Fibroblast of skin of right quadriceps (primary cell): Measurements from ENCODE around the gene ROBO1.
A peak's percentile ranks its signal among the peaks of the same experiment; 100 is the strongest.
"Not testable (repeated sequence)": the region's sequence is repeated elsewhere in the genome, so short reads cannot be mapped to it uniquely, and the experiment has no call there.

ENCODE experiments used
- DNase-seq: peaks from one replicate; pipeline ENCODE4 v3.0.0-alpha.2; 2013

ROBO1 gene

DNA sequence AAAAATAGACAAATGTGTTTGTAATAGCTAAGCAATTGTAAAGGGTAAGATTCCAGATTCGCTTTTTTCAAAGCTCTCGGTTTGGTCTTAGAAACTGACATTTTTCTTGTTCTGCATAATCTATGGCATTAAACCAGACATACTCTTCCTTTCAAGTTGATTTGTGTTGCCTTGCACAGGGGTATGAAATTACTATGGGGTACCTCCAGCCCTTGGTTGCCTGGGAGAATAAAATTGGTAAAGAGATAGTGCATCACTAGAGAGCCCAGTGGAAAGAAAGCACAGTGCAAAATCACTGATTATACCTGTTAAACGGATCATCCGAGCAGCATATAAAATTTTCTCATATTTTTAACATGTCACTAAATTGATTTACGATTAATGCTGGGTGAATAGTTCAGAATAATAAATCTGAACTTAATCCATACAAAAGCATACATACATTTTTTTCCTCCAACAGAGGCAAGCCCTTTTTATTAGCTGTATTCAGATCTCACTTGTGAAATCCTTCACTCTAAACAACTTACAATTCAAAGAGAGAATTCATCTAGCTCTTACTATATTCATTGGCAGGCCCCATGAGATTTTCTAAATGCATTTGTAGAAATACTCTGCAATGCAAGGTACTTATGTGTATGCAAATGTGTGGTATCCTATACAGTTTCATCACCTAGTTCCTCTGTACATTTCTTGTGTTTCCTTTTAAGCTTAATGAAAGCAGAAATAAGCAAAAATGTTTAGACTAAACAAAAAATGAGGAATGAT, 224.4 kb downstream of the ROBO1 start:
- no peak for DNase-seq

DNA sequence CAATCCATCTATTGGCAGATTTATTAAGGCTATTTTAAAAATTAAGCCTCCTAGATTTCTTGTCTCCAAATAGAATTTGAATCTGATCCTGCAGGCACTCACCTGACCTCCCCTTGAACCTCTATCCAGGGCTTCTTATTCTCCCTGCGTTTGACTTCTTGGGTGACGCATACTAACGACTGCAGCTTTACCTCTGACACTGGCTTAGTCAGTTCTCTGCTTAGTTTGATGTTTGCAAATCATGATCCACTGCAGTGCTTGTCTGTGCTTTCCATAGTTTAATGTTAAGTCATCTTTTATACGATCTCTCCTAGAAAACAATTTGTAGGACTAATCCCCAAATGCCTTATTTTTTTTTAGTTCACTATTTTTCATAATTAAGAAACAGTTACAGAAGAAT, 233.1 kb downstream of the ROBO1 start:
- DNase-seq: peak; percentile 35

DNA sequence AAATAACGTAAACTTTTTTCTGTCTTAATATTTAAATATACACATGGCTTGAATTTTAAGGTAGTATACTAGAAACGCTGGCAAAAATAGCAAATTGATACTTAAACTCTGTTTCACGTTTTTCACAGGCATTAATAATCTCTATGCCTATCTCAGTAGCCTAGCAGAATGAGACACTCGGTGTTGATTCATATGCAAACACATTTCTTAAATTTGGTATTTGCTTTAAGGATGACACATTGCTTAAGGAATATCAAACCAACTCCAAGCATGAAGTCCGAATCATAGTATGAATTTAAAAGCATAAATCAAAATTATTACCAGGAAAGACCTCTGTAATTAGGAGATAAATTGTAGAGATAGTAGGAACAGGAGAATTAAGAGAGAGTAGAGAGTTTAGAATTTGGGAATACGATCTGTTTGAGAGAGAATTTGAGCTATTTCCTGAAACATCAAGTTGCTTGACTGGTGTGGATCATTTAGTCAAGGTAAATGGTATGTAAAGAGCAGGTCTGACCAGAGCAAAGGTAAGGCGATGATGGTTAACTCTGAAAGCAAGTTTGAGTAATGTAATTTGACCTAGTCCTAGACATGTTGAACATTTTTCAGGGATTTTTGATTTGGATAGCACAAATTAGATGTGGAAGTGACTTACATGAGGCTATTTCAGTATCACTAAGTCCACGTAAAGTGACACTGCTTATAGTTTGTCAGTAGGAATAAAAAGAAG, 236.1 kb downstream of the ROBO1 start:
- no peak for DNase-seq

DNA sequence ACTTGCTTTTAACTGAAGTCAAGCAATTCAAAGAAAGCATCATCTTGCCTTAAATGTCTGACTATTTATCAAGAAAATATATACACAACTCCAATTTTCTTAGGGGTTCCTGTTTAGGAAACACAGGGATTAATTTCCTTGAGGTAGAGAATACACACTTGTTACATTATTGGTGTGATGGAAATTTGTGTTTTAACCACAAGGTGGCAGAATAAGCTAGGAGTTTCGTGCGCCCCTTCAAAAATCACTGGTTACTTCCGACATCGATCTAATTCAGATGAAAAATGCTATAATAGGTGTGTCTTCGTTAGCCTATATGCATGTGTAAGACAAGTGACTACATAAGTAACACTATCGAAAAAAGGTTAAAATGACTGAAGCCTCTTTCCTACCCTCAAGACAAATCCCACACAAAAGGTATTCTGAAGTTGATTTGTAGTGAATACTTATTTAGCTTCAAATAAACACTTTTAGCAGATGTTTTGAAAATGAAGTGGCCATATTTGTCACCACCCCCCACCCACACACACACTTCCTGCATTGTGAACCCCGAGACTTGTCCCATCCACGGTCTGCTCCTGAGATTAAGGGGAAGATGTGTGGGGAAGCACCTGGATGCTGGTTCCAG, 246.5 kb downstream of the ROBO1 start:
- peak; percentile 47 for DNase-seq

DNA sequence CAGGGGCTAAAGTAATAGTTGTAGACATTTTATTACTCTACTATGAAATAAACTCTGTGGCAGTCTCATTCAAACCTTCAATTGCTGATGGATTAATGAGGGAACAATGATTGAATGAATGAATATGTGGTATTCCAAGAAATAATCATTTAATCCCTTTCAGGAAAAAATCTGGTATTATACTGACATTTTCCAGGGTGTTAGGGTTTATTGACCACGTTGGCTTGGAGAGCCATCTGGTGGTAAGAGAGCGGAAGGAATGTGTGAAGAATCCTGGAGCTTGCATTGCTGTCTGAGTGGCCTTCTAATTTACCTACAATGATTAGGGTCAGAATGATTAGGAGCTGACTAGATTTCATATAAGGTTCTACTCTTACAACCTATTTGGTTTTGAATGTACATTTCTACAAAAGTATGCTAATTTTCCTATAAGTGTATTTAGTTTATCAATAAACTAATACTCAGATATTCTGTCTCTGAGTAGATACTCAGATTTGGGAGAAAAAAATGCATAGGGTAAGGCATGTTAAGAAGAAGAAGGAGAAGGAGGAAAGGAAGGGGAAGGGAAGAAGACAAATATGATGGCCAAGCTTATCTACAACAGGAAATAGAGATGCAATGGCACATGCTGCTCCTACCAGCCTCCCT, 249.9 kb downstream of the ROBO1 start:
- peak; percentile 27 for DNase-seq

DNA sequence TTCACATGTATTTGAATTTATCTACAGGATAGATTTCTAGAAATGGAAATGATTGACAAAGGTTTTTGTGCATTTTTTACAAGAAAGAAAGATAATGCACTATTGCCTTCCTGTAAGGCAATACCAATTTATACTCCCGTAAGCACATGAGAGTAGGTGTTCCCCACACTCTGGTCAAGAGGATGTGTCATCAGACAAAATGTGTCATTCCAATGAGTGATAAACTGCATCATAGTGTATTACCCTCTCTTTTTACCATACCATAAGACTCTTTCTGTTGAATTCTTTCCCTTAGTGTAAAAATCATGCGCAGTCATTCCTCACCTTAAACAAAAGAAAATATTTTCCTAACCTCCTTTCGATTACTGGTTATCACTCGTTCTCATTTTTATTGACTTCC, 251.0 kb downstream of the ROBO1 start:
- DNase-seq: no peak

DNA sequence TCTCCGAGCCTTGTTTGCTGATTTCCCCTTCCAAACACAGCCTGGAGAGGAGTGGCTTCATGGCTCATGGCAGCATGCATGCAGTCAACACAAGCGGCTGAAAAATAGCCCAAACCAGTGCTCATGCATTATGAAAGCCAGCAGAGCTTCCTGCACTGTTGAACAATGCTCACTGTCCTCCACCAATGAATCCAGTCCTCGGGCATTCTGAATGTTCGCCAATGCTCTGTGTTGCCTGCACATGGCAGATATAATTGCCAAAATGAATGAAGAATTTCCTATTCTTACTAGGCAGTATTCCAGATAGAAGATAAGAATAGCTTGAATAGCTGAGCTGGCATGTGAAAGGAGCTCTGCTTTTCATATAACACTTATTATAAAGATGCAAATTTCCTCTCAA, 252.7 kb downstream of the ROBO1 start:
- peak; percentile 7 for DNase-seq

DNA sequence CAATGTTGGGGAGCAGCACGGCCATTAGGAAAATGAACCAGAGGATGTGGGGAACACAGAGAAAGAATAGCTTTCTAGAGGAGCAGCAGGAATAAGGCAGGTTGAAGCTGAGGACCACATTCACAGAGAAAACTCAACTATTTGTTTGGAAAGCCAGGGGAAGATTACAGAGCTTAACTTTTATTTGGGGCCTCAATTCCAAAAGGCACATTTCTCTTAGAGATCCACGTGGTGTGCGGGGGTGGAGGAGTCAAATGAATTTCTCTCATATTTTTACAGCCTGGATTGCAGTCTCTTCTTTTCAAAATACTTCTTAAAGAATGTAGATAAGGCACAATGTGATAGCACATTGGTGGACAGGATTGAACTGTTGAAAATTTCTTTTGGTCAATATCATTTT, 253.7 kb downstream of the ROBO1 start:
- no peak for DNase-seq

DNA sequence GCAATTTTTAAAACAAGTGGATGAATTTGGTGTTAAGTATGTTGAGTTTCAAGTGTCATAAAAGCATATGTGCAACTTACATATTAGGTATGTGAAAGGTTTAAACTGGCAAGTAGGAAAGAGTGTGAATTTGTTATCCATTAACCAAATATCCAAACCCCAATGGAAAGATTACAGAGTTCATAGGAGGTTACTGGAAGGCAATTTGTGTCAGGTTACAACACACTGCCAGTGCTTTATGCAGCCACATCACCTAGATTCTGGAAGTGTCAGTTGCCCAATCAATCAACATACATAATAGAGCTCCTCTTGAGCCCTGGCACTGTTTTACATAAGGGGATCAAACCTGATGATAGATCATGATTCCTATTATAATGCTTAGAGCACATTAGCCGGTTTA, 261.0 kb downstream of the ROBO1 start:
- DNase-seq: no peak

DNA sequence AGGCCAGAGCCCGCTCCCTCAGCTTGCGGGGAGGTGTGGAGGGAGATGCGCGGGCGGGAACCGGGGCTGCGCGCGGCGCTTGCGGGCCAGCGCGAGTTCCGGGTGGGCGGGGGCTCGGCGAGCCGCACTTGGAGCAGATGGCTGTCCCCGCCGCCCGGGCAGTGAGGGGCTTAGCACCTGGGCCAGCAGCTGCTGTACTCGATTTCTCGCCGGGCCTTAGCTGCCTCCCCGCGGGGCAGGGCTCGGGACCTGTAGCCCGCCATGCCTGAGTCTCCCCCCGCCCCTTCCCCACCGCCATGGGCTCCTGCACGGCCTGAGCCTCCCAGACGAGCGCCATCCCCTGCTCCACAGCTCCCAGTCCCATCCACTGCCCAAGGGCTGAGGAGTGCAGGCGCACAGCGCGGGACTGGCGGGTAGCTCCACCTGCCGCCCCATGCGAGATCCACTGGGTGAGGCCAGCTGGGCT, 265.5 kb downstream of the ROBO1 start:
- not testable (repeated sequence) for DNase-seq

DNA sequence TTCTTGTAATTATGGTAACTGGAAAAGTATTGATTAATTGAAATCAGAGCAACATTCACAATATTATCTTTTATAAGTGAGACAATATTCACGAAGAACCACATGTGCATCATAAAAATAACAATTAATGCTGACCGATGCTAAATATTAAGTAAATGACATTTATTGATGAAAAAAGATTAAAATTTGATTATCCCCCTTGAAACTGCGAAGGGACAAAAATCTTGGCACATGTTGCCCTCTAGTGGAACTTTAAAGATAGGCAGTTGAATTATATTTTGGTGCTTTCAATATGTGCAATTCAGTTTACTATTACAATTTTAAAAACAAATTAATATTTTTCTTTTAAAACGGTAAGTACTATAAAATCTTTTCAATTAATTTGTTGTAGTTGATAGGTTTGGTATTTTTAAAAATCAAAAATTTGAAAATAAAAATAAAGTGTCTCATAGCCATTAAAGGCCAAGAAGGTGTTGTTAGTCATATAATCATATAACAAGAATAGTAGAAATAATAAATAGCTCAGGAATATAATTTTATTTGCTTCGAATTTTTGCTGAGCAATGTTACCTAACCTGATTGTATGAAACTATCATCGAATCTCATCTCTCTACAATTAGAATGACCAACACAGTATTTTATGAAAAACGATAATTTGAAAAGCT, 270.2 kb downstream of the ROBO1 start:
- DNase-seq: no peak

DNA sequence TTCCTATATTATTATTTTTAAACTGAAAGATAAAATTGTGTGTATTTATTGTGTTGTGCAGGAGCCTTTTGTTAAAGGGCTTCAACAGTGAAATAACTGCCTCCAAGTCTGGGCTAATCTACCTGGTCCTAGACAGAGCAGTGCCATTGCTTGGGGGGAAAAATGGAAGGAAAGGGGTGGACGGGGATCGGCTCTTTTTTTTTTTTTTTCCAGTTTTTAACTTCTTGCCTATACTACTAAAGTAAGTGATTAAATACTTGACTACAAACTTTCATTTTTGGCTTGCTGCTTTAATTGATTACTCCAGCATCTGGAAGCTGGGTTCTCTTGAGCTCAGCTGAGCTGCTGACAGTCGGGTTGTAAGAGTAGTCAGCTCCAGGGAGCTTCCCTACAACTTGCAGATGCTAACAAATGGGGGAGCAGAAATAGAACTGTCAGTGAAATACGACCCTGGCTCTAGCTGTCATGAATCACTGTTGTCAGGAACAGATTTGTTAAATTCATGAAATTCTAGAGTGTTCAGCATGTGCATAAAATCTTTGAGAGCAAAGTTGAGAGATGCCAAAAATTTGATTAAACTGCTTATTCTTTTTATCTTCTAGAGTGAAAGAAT, 276.7 kb downstream of the ROBO1 start:
- peak; percentile 68 for DNase-seq

DNA sequence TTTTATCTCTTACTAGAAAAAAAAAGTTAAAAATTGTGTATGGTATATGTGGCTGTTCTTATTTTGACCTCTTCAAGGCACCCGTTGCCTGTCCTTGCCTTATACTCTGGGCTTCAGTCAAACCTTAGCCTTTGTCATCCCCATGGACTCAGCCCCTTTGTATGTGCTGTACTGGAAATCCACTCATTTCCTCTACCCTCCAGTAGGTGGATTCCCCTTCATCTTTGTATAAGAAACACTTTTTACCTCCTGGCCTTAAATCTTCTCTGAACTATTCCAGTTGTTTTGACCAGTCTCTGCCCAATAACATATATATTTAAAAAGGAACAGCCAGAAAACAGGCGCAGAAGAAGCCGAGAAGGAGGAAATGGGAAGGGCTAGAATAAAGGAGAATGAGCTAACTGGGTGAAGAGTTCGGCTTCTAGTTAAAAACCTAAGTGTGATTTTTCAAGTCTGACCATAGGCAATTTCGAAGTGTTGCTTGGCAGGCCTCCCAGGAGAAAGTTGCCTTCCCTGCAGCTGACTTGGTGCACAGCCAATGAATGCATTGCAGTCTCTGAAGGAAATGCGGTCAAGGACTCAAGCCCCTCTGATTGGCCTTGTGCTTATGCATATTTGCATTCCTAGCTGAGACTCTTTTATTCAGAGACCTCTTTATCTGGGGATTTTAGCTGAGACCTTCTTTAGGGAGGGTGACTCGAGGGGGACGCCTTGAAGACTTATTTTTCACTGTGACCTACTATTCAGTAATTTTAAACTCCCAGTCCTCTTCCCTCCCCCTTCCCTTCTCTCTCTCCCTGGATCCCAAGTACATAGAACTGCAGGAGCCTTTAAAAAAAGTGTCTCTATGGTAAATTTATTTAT, 277.4 kb downstream of the ROBO1 start:
- DNase-seq: peak; percentile 83

DNA sequence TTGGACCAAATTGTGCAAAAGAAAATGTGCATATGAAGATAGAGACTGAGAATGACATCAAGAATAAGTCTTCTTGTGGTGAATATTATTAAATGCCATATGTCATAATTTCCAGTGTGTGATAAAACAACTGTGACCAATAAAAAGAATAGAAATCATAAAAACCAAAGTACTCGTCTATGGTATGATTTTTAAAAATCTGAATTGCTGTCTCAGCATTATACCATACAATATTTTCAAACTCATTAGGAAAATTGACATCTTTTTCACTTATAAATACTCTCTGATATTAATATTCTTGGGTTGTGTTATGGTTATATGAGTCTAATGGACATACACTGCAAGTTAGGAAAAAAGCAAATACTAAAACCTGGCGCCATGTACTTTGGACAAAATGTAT, 279.4 kb downstream of the ROBO1 start:
- DNase-seq: no peak

DNA sequence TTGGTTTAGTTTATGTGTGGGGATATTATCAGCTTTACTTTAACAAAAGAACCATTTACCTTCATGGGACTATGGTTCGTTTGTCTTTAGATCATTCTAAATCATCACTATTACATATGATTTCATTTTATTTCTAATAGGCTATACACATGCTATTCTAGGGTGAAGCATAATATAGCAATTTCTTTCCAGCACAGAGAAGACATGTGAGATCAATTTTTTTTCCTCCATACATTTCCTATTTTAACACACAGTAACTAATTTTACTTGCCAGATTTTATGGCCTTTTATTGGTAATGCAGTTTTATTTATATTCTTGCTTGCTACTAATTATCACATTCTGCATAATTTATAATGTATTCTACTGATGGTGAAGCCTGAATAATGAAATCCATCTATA, 287.1 kb downstream of the ROBO1 start:
- DNase-seq: no peak

DNA sequence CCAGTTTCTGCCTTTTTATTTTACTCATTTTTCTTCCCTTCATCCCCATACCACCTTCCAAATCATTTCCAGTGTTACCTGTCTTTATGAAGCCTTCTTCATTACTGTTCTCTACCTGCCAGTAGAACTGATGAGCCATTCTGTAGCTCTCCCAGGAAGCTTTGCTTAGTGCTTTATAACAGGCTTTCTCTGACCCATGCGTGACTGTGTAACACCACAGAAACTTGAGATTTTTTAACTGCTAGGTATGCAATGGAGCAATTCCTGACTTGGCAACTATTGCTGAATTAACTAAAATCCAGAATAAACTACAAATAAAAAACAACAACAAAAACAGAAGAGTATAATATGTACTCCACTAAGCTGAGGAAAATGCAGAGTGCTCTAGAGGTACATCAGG, 289.2 kb downstream of the ROBO1 start:
- no peak for DNase-seq

DNA sequence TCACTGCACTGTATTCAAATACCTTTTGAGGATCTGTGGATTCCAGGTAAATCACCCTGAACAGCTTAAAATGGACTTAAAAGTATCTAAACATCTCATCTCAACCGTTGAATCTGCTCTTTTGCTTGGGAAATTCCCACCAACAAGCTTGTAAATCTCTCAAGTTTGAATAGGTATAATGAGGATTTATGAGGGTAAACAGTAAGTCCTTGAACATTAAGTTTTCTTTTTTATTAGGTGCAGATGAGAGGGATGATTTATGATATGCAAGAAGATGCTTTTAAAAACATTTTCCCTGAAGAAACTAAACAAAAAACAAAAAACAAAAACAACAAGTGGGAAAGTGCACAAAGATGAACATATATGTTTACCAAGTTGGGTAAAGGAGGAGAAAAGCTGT, 290.6 kb downstream of the ROBO1 start:
- DNase-seq: no peak

DNA sequence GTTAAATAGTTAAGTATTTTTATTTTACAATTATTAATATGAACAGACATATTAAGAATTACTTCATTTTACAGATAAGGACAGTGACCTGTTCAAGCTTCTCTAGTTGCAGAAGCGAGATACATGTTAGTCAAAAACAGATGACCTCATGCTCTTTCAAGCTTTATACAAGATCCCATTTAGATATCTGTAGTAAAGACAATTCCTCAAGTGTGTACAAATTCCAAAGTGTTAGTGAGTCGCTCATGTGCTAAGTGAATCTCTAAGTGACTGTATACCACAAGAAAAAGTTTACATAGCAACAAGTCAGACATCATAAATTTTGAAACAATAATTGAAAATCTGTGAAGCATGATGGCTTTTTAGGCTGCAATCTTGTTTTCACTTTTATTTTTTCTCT, 293.8 kb downstream of the ROBO1 start:
- peak; percentile 26 for DNase-seq

DNA sequence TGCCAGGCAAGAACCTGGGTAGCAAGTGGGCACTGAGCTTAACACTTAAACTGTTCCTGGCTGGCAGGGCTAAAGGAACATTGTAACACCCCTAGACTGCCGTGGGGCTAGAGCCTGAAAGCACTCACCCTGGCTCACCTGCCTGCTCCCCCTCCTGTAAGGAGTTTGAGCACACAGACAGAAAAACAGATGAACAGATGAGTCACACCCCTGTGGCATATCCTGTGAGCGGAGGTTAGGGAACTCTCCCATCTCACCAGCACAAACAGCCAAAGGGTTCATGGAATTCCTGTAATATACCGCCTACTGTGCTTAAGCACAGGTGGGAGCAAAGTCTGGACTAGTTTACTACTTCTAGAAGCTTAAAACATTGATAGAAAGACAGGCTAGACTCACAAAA, 300.1 kb downstream of the ROBO1 start:
- no peak for DNase-seq

DNA sequence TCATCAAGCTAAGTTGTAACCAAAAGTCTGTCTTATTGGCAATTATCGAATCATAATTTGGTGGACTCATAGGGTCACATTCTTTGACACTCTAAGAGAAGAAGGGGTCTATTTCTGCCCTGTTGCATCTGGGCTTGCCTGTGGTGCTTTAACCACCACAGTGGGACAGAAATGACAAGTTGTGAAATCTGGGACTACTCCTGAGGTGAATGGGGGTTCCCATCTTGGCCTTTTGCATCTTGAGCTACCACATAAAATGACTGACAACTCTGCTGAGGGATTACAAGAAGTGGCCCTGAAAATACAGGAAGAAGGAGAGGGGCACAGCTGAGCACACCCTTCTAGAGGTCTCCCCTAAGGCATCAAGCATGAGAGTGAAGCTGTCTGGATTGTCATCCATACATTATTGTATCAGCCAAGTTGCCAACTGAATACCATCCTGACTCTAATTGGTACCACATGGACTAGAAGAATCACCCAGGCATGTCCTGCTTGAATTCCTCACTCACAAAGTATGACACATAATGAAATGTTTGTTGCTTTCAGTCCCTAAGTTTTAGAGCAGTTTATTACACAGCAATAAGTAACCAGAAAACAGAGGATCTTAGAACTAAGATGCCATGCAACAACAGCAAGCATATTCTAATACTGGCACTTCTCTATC, 306.5 kb downstream of the ROBO1 start:
- DNase-seq: peak; percentile 54

DNA sequence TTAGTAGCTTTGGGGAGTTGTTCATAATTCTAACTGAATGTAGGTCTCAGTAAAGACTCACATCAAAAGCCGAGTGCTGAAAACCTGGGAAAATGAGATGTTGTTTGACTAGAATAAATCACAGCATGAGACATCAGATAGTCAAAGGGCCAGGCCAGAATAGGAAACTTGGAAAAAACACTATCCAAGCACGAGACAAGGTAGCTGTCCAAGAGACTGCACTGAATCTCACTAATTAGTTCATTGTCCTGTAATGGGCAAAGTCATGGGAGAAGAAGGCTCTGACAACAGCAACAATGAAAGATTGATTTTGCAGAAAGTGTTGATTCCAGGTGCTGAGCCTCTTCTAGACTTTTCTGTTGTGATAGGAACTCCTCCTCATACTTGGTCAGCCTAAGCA, 314.2 kb downstream of the ROBO1 start:
- no peak for DNase-seq
